ENCODE results near the gene KRTAP12-3. TPM values are rescaled to one million over a fixed set of nuclear protein-coding genes. Genes with fewer than 3 reads are reported as not detected.

KRTAP12-3 gene
- polyA plus RNA-seq, 1 of the 3 experiments (the other 2 are of a cell fraction): not detected

- TF ChIP-seq REST (IDR thresholded peaks at IDR 0.05; ENCODE audit: low read depth, low read length) (no peak), EP300 (IDR thresholded peaks at IDR 0.05; ENCODE audit: borderline replicate concordance in 1 of 2, low read depth in 1 of 2, low read length in 1 of 2) (no peak), USF2 (IDR thresholded peaks at IDR 0.05; ENCODE audit: borderline replicate concordance, low read depth, low read length) (no peak), GATA2 (CRISPR knock-in tag; IDR thresholded peaks at IDR 0.05) (no peak)
These were observed 46.3 kb downstream of the KRTAP12-3 start (continued) for GRCh38 chr21:44703731-44704635.

- POLR2A ChIA-PET: no interaction called here
- no peak overlapping the region for H3K9ac ChIP-seq
- no peak overlapping the region for H3K4me3 ChIP-seq (ENCODE audit: low read depth in 2 of 2, low read length in 1 of 2)
- H2AFZ ChIP-seq (ENCODE audit: low read depth): no peak overlapping the region
- no peaks in the 10 kb centered on the region for H3K79me2 ChIP-seq (ENCODE audit: insufficient read depth)
- CTCF ChIA-PET: no interaction called here
- no peaks in the 10 kb centered on the region for H3K4me1 ChIP-seq (ENCODE audit: control insufficient read depth in 1 of 2, insufficient read depth in 2 of 2, low read depth in 1 of 2, low read length in 1 of 2)
- H3K9me3 ChIP-seq: no peaks in the 10 kb centered on the region
- peak; percentile 15 for DNase-seq
- H3K4me2 ChIP-seq: no peak overlapping the region
- 11% methylated on average over 10 of the region's 13 CpGs for WGBS (ENCODE audit: low lambda C conversion rate)
- H3K36me3 ChIP-seq (replicated peaks in 1 of 2; ENCODE audit: control insufficient read depth in 1 of 2, insufficient read depth in 2 of 2, low read length in 1 of 2): no peaks in the 10 kb centered on the region
- no peak overlapping the region for H3K27ac ChIP-seq (ENCODE audit: low read depth in 2 of 2, low read length in 1 of 2)
- H3K27me3 ChIP-seq (ENCODE audit: insufficient read depth): peaks cover 85% of the 10 kb centered on the region
- no peaks in the 10 kb centered on the region for H3K9me2 ChIP-seq
- H4K20me1 ChIP-seq (ENCODE audit: insufficient read depth): no peaks in the 10 kb centered on the region
- H3F3A ChIP-seq (replicated peaks; ENCODE audit: insufficient read depth): no peaks in the 10 kb centered on the region
- TF ChIP-seq ELF1 (IDR thresholded peaks at IDR 0.05) (no peak), ZBTB33 (IDR thresholded peaks at IDR 0.05; ENCODE audit: borderline replicate concordance, low read depth) (no peak), MEF2A (IDR thresholded peaks at IDR 0.05; ENCODE audit: borderline replicate concordance, low read depth) (no peak), EZH2phosphoT487 (IDR thresholded peaks at IDR 0.05; ENCODE audit: borderline replicate concordance, low read depth) (no peak), GATA2 (CRISPR knock-in tag; IDR thresholded peaks at IDR 0.05) (no peak), RXRA (IDR thresholded peaks at IDR 0.05; ENCODE audit: borderline replicate concordance, low read depth) (no peak), RCOR1 (IDR thresholded peaks at IDR 0.05; ENCODE audit: low read length) (no peak), TCF12 (IDR thresholded peaks at IDR 0.05) (no peak), REST (IDR thresholded peaks at IDR 0.05; ENCODE audit: low read depth, low read length) (no peak), CTCF (IDR thresholded peaks at IDR 0.05) (no peak), SMC3 (IDR thresholded peaks at IDR 0.05; ENCODE audit: low read depth, low read length) (no peak), GABPA (IDR thresholded peaks at IDR 0.05; ENCODE audit: low read depth) (no peak), USF2 (IDR thresholded peaks at IDR 0.05; ENCODE audit: borderline replicate concordance, low read depth, low read length) (no peak), FOXJ3 (CRISPR knock-in tag; IDR thresholded peaks at IDR 0.05) (no peak)
These were observed 46.9 kb downstream of the KRTAP12-3 start for GRCh38 chr21:44704636-44705001.

Data from SK-N-SH (cell line).